ENCODE data around the gene SRGAP3. TPM values are rescaled to one million over a fixed set of nuclear protein-coding genes. Genes with fewer than 3 reads are reported as not detected.

Gene SRGAP3
- total RNA-seq, 1 donor from 2014 or later, result 0.99 TPM

- H3K4me3 Mint-ChIP-seq (ENCODE audit: unreplicated experiment), result no peak overlapping the region
- TF ChIP-seq, protein P1, sequence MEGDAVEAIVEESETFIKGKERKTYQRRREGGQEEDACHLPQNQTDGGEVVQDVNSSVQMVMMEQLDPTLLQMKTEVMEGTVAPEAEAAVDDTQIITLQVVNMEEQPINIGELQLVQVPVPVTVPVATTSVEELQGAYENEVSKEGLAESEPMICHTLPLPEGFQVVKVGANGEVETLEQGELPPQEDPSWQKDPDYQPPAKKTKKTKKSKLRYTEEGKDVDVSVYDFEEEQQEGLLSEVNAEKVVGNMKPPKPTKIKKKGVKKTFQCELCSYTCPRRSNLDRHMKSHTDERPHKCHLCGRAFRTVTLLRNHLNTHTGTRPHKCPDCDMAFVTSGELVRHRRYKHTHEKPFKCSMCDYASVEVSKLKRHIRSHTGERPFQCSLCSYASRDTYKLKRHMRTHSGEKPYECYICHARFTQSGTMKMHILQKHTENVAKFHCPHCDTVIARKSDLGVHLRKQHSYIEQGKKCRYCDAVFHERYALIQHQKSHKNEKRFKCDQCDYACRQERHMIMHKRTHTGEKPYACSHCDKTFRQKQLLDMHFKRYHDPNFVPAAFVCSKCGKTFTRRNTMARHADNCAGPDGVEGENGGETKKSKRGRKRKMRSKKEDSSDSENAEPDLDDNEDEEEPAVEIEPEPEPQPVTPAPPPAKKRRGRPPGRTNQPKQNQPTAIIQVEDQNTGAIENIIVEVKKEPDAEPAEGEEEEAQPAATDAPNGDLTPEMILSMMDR (IDR thresholded peaks at IDR 0.05), result no peak
- no peaks in the 10 kb centered on the region for H3K36me3 Mint-ChIP-seq (ENCODE audit: low read depth)
- H3K4me1 Mint-ChIP-seq (ENCODE audit: low read depth), result no peaks in the 10 kb centered on the region
- no peak for DNase-seq (ENCODE audit: low spot score)
- H3K27me3 Mint-ChIP-seq (ENCODE audit: low read depth), result peaks cover 2% of the 10 kb centered on the region
- no peaks in the 10 kb centered on the region for H3K9me3 Mint-ChIP-seq (ENCODE audit: low read depth)
- H3K27ac Mint-ChIP-seq (ENCODE audit: unreplicated experiment), result no peak overlapping the region
Observed at GRCh38 chr3:9045371-9045770, 204.1 kb downstream of the SRGAP3 start.

- Mint-ChIP-seq H3K4me1 (ENCODE audit: low read depth) (no peaks in the 10 kb centered on the region), H3K36me3 (ENCODE audit: low read depth) (no peaks in the 10 kb centered on the region), H3K27ac (ENCODE audit: unreplicated experiment) (no peak overlapping the region), H3K9me3 (ENCODE audit: low read depth) (no peaks in the 10 kb centered on the region), H3K4me3 (ENCODE audit: unreplicated experiment) (no peak overlapping the region), H3K27me3 (ENCODE audit: low read depth) (peaks cover 2% of the 10 kb centered on the region)
- no peak for DNase-seq (ENCODE audit: low spot score)
- TF ChIP-seq, protein P1 (IDR thresholded peaks at IDR 0.05), result no peak
Observed at GRCh38 chr3:9043063-9043462, 206.4 kb downstream of the SRGAP3 start.

- DNase-seq (ENCODE audit: low spot score), result no peak
- Mint-ChIP-seq H3K4me1 (ENCODE audit: low read depth) (peaks cover 7% of the 10 kb centered on the region), H3K36me3 (ENCODE audit: low read depth) (no peaks in the 10 kb centered on the region), H3K4me3 (ENCODE audit: unreplicated experiment) (no peak overlapping the region), H3K9me3 (ENCODE audit: low read depth) (no peaks in the 10 kb centered on the region), H3K27me3 (ENCODE audit: low read depth) (peaks cover 2% of the 10 kb centered on the region), H3K27ac (ENCODE audit: unreplicated experiment) (no peak overlapping the region)
- TF ChIP-seq, protein P1 (IDR thresholded peaks at IDR 0.05), result no peak
Observed at GRCh38 chr3:9041626-9042025, 207.8 kb downstream of the SRGAP3 start.

DNA sequence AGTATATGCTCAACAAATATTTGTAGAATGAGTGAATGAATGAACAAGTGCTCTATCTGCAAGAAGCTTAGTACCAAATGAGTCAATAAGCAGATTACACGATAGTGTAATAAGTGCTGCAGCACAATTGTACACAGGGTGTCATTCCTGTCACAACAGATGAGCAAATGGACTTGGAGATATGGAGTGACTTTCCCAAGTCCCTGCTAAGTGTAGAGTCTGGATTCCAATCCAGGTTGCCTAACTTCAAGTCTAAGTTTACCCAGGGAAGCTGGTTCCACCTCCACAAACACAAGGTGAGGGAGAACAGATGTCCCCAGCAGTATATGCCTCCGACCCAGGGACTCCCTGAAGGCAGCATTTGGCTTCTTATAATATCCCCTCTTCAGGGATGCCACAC is 208.4 kb downstream of the SRGAP3 start:
- H3K4me1 Mint-ChIP-seq (ENCODE audit: low read depth), result peaks cover 13% of the 10 kb centered on the region
- TF ChIP-seq, protein P1 (IDR thresholded peaks at IDR 0.05), result no peak
- no peak overlapping the region for H3K27ac Mint-ChIP-seq (ENCODE audit: unreplicated experiment)
- DNase-seq (ENCODE audit: low spot score), result no peak
- H3K9me3 Mint-ChIP-seq (ENCODE audit: low read depth), result no peaks in the 10 kb centered on the region
- no peaks in the 10 kb centered on the region for H3K36me3 Mint-ChIP-seq (ENCODE audit: low read depth)
- H3K4me3 Mint-ChIP-seq (ENCODE audit: unreplicated experiment), result no peak overlapping the region
- peaks cover 2% of the 10 kb centered on the region for H3K27me3 Mint-ChIP-seq (ENCODE audit: low read depth)

GRCh38 chr3:9037144-9037711 is 212.2 kb downstream of the SRGAP3 start:
- Mint-ChIP-seq H3K9me3 (ENCODE audit: low read depth) (no peaks in the 10 kb centered on the region), H3K4me3 (ENCODE audit: unreplicated experiment) (no peak overlapping the region), H3K36me3 (ENCODE audit: low read depth) (no peaks in the 10 kb centered on the region), H3K27me3 (ENCODE audit: low read depth) (peaks cover 3% of the 10 kb centered on the region), H3K27ac (ENCODE audit: unreplicated experiment) (peak overlapping the region; percentile 24), H3K4me1 (ENCODE audit: low read depth) (peaks cover 14% of the 10 kb centered on the region)
- TF ChIP-seq, protein P1 (IDR thresholded peaks at IDR 0.05), result no peak
- DNase-seq (ENCODE audit: low spot score), result no peak
